Esophagus muscularis mucosa (tissue), 3 donors: ENCODE measurements around the gene NUDT1.

Experiments used
- CTCF ChIP-seq, 3 experiments: fragments of 200-600 bp in 2 of 3; fragments of 450-650 bp in 1 of 3; sonication (generic) in 2 of 3; IDR thresholded peaks; one replicate each; pipeline ENCODE4 v1.5.1; 2017 to 2019; ENCODE audit warnings: antibody characterized with exemption in 3 of 3, mild to moderate bottlenecking in 2 of 3, moderate library complexity in 1 of 3
- POLR2A ChIP-seq: fragments of 450-650 bp; IDR thresholded peaks from one replicate; pipeline ENCODE4 v1.6.1; 2017; ENCODE audit warnings: antibody characterized with exemption, moderate library complexity, mild to moderate bottlenecking, low read depth

- TF ChIP-seq POLR2A (no peak), CTCF (IDR thresholded peaks at IDR 0.05) (no peak)
Measured at GRCh38 chr7:2278026-2278425, 36.0 kb downstream of the NUDT1 start.
